GM12865 (cell line): ENCODE measurements around the gene CSNK1A1.
"Not testable (repeated sequence)": the region's sequence is repeated elsewhere in the genome, so short reads cannot be mapped to it uniquely, and the experiment has no call there.

ENCODE experiments used
- DNase-seq: peaks from one replicate; pipeline ENCODE4 v3.0.0; 2010; ENCODE audit warnings: low read depth
- H3K4me3 ChIP-seq: 2 replicates; pipeline ENCODE4 v1.5.1; 2011; ENCODE audit warnings: mild to moderate bottlenecking, low read depth, low read length, control low read depth
- TF ChIP-seq, protein P1 (sequence below): IDR thresholded peaks from 2 replicates; pipeline ENCODE4 v1.5.1; 2011; ENCODE audit warnings: low read length, control low read depth, low read depth, inconsistent platforms; ENCODE audit not compliant: insufficient read depth; ENCODE audit errors: missing control alignments

Gene CSNK1A1

DNA sequence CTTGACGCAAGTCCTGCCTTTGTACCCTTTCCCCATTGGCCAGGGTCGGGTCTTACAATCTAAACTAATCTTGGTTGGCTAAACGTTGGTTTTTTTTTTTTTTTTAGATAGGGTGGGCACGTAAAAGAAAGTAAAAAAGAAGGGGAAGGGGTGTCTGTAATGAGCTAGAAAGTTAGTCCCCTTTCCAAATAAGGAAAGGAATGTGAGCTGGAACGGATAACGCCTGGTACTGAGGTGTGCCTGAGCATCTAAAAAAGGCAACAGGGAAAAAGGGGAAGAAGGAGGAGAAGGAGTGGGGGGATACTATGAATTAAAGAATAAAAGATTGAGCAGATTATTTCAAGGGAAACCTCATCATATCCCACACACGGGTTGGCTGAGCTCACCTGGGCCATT is 105.9 kb downstream of the CSNK1A1 start:
- DNase-seq, result no peak
- no peak overlapping the region for H3K4me3 ChIP-seq
- TF ChIP-seq, protein P1, sequence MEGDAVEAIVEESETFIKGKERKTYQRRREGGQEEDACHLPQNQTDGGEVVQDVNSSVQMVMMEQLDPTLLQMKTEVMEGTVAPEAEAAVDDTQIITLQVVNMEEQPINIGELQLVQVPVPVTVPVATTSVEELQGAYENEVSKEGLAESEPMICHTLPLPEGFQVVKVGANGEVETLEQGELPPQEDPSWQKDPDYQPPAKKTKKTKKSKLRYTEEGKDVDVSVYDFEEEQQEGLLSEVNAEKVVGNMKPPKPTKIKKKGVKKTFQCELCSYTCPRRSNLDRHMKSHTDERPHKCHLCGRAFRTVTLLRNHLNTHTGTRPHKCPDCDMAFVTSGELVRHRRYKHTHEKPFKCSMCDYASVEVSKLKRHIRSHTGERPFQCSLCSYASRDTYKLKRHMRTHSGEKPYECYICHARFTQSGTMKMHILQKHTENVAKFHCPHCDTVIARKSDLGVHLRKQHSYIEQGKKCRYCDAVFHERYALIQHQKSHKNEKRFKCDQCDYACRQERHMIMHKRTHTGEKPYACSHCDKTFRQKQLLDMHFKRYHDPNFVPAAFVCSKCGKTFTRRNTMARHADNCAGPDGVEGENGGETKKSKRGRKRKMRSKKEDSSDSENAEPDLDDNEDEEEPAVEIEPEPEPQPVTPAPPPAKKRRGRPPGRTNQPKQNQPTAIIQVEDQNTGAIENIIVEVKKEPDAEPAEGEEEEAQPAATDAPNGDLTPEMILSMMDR, result no peak

- DNase-seq, H3K4me3 ChIP-seq: not testable (repeated sequence)
Measured at GRCh38 chr5:149444430-149444829, 106.8 kb downstream of the CSNK1A1 start.

- TF ChIP-seq, protein P1, result no peak
- no peak for DNase-seq
Measured at GRCh38 chr5:149443210-149443609, 108.0 kb downstream of the CSNK1A1 start.

GRCh38 chr5:149442563-149443182 is 108.6 kb downstream of the CSNK1A1 start:
- no peak overlapping the region for H3K4me3 ChIP-seq
- peak; percentile 57 for DNase-seq
- TF ChIP-seq, protein P1, result peak; percentile 92

More at GRCh38 chr5:149443210-149443609, 108.0 kb downstream of the CSNK1A1 start:
- no peak overlapping the region for H3K4me3 ChIP-seq
